ENCODE measurements around the gene NFATC2.

Gene NFATC2

GRCh38 chr20:51369503-51369902 lies 173.0 kb downstream of the NFATC2 start:
- TF ChIP-seq CTCF (IDR thresholded peaks at IDR 0.05; ENCODE audit: control insufficient read depth, extremely low read depth, insufficient read depth), result no peak
- no peak overlapping the region for H3K4me3 ChIP-seq (ENCODE audit: low read depth, low read length)
- no peak for DNase-seq (ENCODE audit: low read depth)

- H3K4me3 ChIP-seq (ENCODE audit: low read depth, low read length), result no peak overlapping the region
- no peak for TF ChIP-seq CTCF (IDR thresholded peaks at IDR 0.05; ENCODE audit: control insufficient read depth, extremely low read depth, insufficient read depth)
These were observed 173.9 kb downstream of the NFATC2 start for GRCh38 chr20:51368461-51369211.

GRCh38 chr20:51366155-51366886 lies 176.2 kb downstream of the NFATC2 start:
- DNase-seq (ENCODE audit: low read depth), result no peak
- no peak overlapping the region for H3K4me3 ChIP-seq (ENCODE audit: low read depth, low read length)
- TF ChIP-seq CTCF (IDR thresholded peaks at IDR 0.05; ENCODE audit: control insufficient read depth, extremely low read depth, insufficient read depth), result no peak

More at GRCh38 chr20:51368461-51369211, 173.9 kb downstream of the NFATC2 start:
- no peak for DNase-seq (ENCODE audit: low read depth)

- no peak for TF ChIP-seq CTCF (IDR thresholded peaks at IDR 0.05; ENCODE audit: control insufficient read depth, extremely low read depth, insufficient read depth)
- H3K4me3 ChIP-seq (ENCODE audit: low read depth, low read length), result no peak overlapping the region
- no peak for DNase-seq (ENCODE audit: low read depth)
These were observed 176.8 kb downstream of the NFATC2 start for GRCh38 chr20:51365670-51366069.

- TF ChIP-seq CTCF (IDR thresholded peaks at IDR 0.05; ENCODE audit: control insufficient read depth, extremely low read depth, insufficient read depth), result no peak
- H3K4me3 ChIP-seq (ENCODE audit: low read depth, low read length), result no peak overlapping the region
- no peak for DNase-seq (ENCODE audit: low read depth)
These were observed 178.7 kb downstream of the NFATC2 start for GRCh38 chr20:51363813-51364212.

GRCh38 chr20:51363378-51363777 lies 179.1 kb downstream of the NFATC2 start:
- no peak for DNase-seq (ENCODE audit: low read depth)
- H3K4me3 ChIP-seq (ENCODE audit: low read depth, low read length), result no peak overlapping the region
- TF ChIP-seq CTCF (IDR thresholded peaks at IDR 0.05; ENCODE audit: control insufficient read depth, extremely low read depth, insufficient read depth), result no peak

Measured in LNCaP clone FGC (cell line).